Peyer's patch (tissue), 4 donors: ENCODE results near the gene TRDN.

Source experiments
- CTCF ChIP-seq, 6 experiments: fragments of 450-650 bp in 4 of 6; fragments of 200-600 bp in 2 of 6; sonication (generic) in 1 of 6; IDR thresholded peaks; one replicate each; pipeline ENCODE4 v1.5.1; 2017 to 2019; ENCODE audit warnings: antibody characterized with exemption in 6 of 6, mild to moderate bottlenecking in 3 of 6, moderate library complexity in 1 of 6
- POLR2A ChIP-seq, 2 donors: fragments of 450-650 bp; IDR thresholded peaks; one replicate each; pipeline ENCODE4 v1.5.1; 2017; ENCODE audit warnings: antibody characterized with exemption in 2 of 2, mild to moderate bottlenecking in 2 of 2, moderate library complexity in 2 of 2

- TF ChIP-seq CTCF (IDR thresholded peaks at IDR 0.05) (no peak), POLR2A (IDR thresholded peaks at IDR 0.05) (no peak)
These were observed 109.3 kb downstream of the TRDN start for GRCh38 chr6:123527406-123527805.
